ENCODE measurements around the gene TRIML2.

GRCh38 chr4:188121530-188121929, 12.1 kb upstream of the TRIML2 start:
- TF ChIP-seq CTCF (IDR thresholded peaks at IDR 0.05; ENCODE audit: low read length) (no peak), EZH2 (IDR thresholded peaks at IDR 0.05; ENCODE audit: borderline replicate concordance, low read length) (no peak)

All from OCI-LY1 (cell line).